Osteoblast (primary cell): ENCODE data around the gene CYP46A1. TPM values are rescaled to one million over a fixed set of nuclear protein-coding genes. Genes with fewer than 3 reads are reported as not detected.

ENCODE experiments used
- DNase-seq: peaks from one replicate; pipeline ENCODE4 v3.0.0; 2011; ENCODE audit warnings: low spot score, mixed read lengths; ENCODE audit not compliant: insufficient read length; ENCODE audit errors: missing footprints
- H2AFZ ChIP-seq: 2 replicates; pipeline ENCODE4 v1.6.0; 2011; ENCODE audit warnings: mild to moderate bottlenecking, low read length
- H3K27ac ChIP-seq: 2 replicates; pipeline ENCODE4 v1.5.1; 2011; ENCODE audit warnings: mild to moderate bottlenecking, low read depth, low read length, moderate library complexity
- H3K27me3 ChIP-seq: 2 replicates; pipeline ENCODE4 v1.6.0; 2012; ENCODE audit warnings: mild to moderate bottlenecking, control low read depth, inconsistent platforms, low read length, moderate library complexity; ENCODE audit not compliant: insufficient read depth
- H3K36me3 ChIP-seq: 2 replicates; pipeline ENCODE4 v1.5.1; 2011; ENCODE audit warnings: mild to moderate bottlenecking, low read length, control low read depth, moderate library complexity; ENCODE audit not compliant: insufficient read depth
- H3K4me1 ChIP-seq: 2 replicates; pipeline ENCODE4 v1.5.1; 2011; ENCODE audit warnings: mild to moderate bottlenecking, low read length, control low read depth, moderate library complexity; ENCODE audit not compliant: insufficient read depth
- H3K4me2 ChIP-seq: 2 replicates; pipeline ENCODE4 v1.6.0; 2011; ENCODE audit warnings: mild to moderate bottlenecking, low read length; ENCODE audit not compliant: insufficient read depth
- H3K4me3 ChIP-seq: fragments of 200-600 bp; sonication (generic); 3 replicates; pipeline ENCODE4 v1.5.1; 2012; ENCODE audit warnings: mild to moderate bottlenecking, low read length, inconsistent platforms; ENCODE audit not compliant: insufficient read depth
- H3K79me2 ChIP-seq: 2 replicates; pipeline ENCODE4 v1.6.0; 2012; ENCODE audit warnings: mild to moderate bottlenecking, low read length, control low read depth, inconsistent platforms; ENCODE audit not compliant: insufficient read depth
- H3K9me3 ChIP-seq: 2 replicates; pipeline ENCODE4 v1.5.1; 2011; ENCODE audit warnings: low read depth, low read length, control low read depth
- H4K20me1 ChIP-seq: 2 replicates; pipeline ENCODE4 v1.6.0; 2012; ENCODE audit warnings: mild to moderate bottlenecking, low read length, control low read depth; ENCODE audit not compliant: insufficient read depth
- total RNA-seq: library from RNA; depleted of rRNA; stranded (reverse); fragments of >200 nt; gene quantifications from 2 replicates; pipeline ENCODE4 v1.2.3, GENCODE V29; 2012
- TF ChIP-seq, protein P1 (sequence below): IDR thresholded peaks from 2 replicates; pipeline ENCODE4 v1.5.1; 2011; ENCODE audit warnings: mild to moderate bottlenecking, low read depth, low read length, moderate library complexity; ENCODE audit errors: extremely low read depth

CYP46A1 gene
- total RNA-seq, 1 donor, result 0.36 TPM

DNA sequence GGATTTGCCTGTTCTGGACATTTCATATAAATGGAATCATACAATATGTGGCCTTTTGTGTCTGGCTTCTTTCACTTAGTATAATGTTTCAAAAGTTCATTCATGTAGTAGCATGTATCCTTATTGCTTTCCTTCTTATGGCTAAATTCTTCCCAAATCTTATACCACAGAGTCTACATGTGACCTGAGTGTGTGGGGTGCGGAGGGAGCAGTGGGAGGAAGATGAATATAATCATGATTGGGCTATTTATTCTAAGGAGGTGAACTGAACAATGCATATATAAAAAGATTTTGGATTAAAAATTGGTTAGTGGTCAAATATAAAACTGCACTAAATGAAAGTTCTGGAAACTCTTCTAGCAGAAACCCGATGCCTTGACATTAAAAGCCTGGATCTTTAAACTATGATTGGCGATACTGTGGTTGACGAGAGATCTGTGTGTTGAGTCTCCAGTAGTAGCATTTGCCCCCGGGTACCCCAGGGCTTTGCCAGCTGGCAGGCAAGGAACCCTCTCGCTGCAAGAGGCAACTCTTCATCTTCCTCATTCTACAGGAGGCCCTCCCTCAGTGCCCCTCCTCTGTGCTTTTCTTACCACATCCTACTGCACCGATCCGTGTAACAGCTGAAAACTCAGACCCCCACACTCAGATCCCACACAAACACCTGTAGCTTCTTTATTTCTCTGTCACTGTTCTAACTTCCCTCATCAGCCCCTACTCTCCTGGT, 2.6 kb downstream of the CYP46A1 start:
- H3K4me3 ChIP-seq, result no peak overlapping the region
- no peak overlapping the region for H2AFZ ChIP-seq
- no peak overlapping the region for H3K27ac ChIP-seq
- no peaks in the 10 kb centered on the region for H4K20me1 ChIP-seq
- H3K9me3 ChIP-seq, result no peaks in the 10 kb centered on the region
- no peaks in the 10 kb centered on the region for H3K79me2 ChIP-seq
- DNase-seq, result peak; percentile 35
- no peaks in the 10 kb centered on the region for H3K36me3 ChIP-seq
- H3K4me2 ChIP-seq, result no peak overlapping the region
- H3K4me1 ChIP-seq, result peaks cover 11% of the 10 kb centered on the region
- peaks cover 15% of the 10 kb centered on the region for H3K27me3 ChIP-seq
- TF ChIP-seq, protein P1, sequence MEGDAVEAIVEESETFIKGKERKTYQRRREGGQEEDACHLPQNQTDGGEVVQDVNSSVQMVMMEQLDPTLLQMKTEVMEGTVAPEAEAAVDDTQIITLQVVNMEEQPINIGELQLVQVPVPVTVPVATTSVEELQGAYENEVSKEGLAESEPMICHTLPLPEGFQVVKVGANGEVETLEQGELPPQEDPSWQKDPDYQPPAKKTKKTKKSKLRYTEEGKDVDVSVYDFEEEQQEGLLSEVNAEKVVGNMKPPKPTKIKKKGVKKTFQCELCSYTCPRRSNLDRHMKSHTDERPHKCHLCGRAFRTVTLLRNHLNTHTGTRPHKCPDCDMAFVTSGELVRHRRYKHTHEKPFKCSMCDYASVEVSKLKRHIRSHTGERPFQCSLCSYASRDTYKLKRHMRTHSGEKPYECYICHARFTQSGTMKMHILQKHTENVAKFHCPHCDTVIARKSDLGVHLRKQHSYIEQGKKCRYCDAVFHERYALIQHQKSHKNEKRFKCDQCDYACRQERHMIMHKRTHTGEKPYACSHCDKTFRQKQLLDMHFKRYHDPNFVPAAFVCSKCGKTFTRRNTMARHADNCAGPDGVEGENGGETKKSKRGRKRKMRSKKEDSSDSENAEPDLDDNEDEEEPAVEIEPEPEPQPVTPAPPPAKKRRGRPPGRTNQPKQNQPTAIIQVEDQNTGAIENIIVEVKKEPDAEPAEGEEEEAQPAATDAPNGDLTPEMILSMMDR, result no peak

DNA sequence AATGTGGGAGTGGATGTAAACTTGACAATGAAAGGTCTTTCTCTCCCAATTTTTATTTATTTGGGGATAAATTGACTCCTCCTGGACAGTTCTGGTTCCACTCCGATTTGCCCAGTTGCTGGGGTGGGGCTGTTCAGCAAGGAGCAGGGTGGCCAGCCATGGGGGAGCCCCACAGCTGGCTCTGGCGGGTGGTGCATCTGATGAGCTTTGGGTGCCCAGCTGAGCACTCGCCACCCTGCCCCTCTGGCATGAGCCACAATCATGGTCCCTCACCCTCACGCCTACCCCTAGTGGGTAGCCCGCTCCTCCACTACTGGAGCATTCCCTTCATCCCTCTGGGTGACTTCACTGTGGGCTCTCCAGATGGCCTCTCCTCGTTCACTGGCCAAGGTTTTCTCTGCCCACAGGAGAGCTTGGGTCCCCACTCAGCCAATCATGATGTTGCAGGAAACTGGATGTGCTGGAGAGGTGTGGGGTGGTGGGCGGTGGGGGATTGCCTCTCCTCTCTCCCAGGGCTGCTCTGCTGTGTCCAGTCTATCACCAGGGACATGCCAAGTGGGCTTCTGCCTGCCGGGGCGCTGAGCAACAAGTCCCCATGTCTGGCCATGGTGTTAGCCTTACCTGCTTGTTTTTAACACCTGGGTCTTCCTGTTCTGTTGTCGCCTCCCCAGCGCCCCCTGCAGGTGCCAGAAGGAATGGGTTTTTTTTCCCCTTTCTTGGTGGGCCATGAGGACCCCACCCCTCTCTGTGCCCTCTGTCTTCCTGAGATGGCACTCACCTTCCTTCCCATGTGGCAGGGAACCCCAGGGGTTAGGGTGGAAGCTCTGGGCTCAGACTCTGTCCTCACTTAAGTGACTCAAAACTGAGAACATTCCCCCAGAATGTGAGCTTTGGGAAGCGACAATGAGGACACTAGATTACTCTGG, 3.4 kb downstream of the CYP46A1 start:
- Histone ChIP-seq H3K4me2 (no peak overlapping the region), H3K79me2 (no peaks in the 10 kb centered on the region), H4K20me1 (no peaks in the 10 kb centered on the region), H3K36me3 (no peaks in the 10 kb centered on the region), H3K4me1 (peaks cover 11% of the 10 kb centered on the region), H3K27ac (no peak overlapping the region), H3K4me3 (no peak overlapping the region), H2AFZ (no peak overlapping the region), H3K27me3 (peaks cover 15% of the 10 kb centered on the region), H3K9me3 (no peaks in the 10 kb centered on the region)
- DNase-seq, result peak; percentile 83
- TF ChIP-seq, protein P1, result peak; percentile 72

DNA sequence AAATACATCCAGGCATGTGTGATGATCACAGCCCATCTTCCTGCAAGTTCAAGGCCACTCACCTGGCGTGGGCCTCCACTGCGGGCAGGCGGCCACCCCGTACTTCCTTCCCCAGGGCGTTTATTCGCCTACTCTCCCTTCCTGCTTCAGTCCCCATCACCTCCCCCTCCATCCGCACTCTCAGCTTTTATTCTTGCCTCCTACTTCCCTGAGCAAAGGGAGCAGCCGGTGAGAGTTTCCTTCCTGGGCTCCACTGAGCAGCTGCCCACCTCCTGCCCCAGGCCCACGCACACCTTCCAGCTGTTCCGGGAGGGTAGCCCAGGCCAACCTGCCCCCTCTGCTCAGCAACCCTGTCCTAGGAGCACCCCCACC, 4.1 kb downstream of the CYP46A1 start:
- Histone ChIP-seq H3K4me3 (no peak overlapping the region), H2AFZ (no peak overlapping the region), H3K79me2 (no peaks in the 10 kb centered on the region), H3K4me1 (peaks cover 6% of the 10 kb centered on the region), H3K36me3 (no peaks in the 10 kb centered on the region), H4K20me1 (no peaks in the 10 kb centered on the region), H3K4me2 (no peak overlapping the region), H3K9me3 (no peaks in the 10 kb centered on the region), H3K27ac (no peak overlapping the region), H3K27me3 (peaks cover 15% of the 10 kb centered on the region)
- TF ChIP-seq, protein P1, result no peak
- no peak for DNase-seq

DNA sequence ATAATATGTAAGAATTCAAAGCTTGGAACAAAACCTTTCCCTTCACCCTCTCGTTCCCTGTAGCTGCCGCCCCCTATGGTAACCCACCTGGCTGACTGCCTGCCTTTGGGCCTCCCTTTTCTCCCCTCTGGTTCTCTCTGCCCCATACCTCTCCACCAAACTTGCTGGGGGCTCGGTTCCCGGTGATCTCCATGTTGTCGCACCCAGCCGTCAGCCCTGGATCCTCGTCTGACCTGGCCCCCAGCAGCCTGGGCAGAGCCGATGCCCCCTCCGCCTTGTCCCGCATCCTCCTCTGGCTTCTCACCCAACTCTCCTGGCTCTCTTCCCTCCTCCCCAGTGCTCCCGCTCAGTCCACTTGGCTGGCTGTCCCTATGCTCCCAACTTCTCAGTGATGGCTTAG, 4.5 kb downstream of the CYP46A1 start:
- H3K4me1 ChIP-seq, result peaks cover 3% of the 10 kb centered on the region
- no peak overlapping the region for H3K4me2 ChIP-seq
- H3K27ac ChIP-seq, result no peak overlapping the region
- DNase-seq, result no peak
- H2AFZ ChIP-seq, result no peak overlapping the region
- H3K79me2 ChIP-seq, result no peaks in the 10 kb centered on the region
- H4K20me1 ChIP-seq, result no peaks in the 10 kb centered on the region
- TF ChIP-seq, protein P1, result no peak
- H3K4me3 ChIP-seq, result no peak overlapping the region
- H3K27me3 ChIP-seq, result peaks cover 15% of the 10 kb centered on the region
- H3K9me3 ChIP-seq, result no peaks in the 10 kb centered on the region
- H3K36me3 ChIP-seq, result no peaks in the 10 kb centered on the region
